ENCODE data around the gene WDR73.

DNA sequence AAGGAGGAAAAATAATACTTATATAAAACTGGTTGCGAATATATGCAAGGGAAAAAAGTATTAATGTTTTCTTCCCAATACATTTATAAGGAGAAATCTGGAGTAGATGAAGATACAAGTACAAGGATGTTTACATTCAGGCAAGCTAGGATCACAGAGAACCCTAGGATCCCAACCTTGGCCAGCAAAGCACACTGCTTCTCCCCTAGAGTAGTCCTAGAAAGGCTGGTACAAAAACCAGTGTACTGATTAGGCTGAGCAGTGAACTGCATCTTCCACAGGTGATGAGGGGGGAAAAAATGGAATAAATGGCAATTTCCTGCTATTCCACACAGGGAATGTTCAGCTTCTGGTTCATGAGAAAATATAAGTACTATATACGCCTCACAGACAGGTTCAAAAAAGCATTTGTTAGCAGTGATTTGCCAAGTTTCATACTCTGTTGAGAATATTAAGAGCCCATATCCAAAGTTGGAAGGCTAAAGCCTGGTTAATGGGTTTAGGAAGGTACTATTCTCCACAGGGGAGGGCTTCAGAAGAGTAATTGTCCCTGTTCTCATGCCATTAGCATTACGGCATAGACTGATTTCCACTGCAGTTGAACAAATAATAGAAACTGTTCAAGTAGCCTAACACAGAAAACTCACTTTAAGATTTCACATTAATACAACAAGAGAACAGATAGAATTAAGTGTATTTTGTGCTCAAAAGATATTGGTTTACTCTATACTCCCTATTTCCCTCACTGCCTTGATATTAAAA, 14.3 kb upstream of the WDR73 start:
- TF ChIP-seq, protein P1, sequence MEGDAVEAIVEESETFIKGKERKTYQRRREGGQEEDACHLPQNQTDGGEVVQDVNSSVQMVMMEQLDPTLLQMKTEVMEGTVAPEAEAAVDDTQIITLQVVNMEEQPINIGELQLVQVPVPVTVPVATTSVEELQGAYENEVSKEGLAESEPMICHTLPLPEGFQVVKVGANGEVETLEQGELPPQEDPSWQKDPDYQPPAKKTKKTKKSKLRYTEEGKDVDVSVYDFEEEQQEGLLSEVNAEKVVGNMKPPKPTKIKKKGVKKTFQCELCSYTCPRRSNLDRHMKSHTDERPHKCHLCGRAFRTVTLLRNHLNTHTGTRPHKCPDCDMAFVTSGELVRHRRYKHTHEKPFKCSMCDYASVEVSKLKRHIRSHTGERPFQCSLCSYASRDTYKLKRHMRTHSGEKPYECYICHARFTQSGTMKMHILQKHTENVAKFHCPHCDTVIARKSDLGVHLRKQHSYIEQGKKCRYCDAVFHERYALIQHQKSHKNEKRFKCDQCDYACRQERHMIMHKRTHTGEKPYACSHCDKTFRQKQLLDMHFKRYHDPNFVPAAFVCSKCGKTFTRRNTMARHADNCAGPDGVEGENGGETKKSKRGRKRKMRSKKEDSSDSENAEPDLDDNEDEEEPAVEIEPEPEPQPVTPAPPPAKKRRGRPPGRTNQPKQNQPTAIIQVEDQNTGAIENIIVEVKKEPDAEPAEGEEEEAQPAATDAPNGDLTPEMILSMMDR (conservative IDR thresholded peaks at IDR 0.05; ENCODE audit: low read length), result no peak
- TF ChIP-seq EZH2phosphoT487 (IDR thresholded peaks at IDR 0.05; ENCODE audit: borderline replicate concordance), result no peak

Data from Loucy (cell line).